ENCODE measurements around the gene ELP2. TPM values are rescaled to one million over a fixed set of nuclear protein-coding genes. Genes with fewer than 3 reads are reported as not detected.
"Not testable (repeated sequence)": the region's sequence is repeated elsewhere in the genome, so short reads cannot be mapped to it uniquely, and the experiment has no call there.

Gene ELP2
- total RNA-seq, 1 experiment from 2014 or later: 96.4 TPM

DNA sequence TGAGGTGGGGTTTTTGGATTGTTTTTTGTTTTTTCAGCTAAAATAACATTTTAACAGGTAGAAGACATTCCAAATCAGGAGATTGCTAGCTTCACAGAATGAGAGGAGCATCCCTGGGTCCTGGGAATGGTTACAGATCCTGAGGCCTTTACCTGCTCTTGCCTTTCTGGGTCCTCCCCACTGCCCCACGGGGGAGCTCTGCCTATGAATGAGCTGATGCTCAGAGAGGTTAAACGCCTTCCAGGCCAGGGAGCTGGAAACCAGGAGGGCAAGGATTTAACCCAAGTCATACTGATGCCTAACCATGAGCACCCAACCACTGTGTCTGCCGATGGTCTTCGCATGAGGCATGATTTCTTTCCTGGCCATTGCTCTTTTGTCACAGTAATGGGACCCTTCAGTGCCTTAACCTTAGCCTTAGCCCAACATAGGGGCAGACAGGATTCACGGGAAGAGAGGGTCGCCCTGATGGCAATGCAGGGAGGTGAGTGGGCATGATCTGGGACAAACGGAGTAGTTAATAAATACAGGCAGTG, 73.7 kb downstream of the ELP2 start:
- in situ Hi-C loops (cut with HindIII; ENCODE audit: low sequenced_read_pairs): no loop called here
- no peak for DNase-seq (ENCODE audit: low spot score)

GRCh38 chr18:36205166-36205565, 75.5 kb downstream of the ELP2 start:
- in situ Hi-C loops (cut with HindIII; ENCODE audit: low sequenced_read_pairs): no loop called here
- no peak for DNase-seq (ENCODE audit: low spot score)

DNA sequence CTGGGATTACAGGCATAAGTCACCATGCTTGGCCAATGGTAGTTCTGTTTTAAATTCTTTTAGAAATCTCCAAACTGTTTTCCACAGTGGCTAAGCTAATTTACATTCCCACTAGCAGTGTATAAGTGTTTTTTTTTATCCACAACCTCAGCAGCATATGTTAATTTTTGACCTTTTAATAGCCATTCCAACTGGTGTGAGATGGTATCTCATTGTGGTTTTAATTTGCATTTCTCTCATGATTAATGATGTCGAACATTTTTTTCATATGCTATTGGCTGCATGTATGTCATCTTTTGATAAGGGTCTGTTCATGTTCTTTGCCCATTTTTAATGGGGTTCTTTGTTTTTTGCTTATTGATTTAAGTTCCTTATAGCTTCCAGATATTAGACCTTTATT, 77.6 kb downstream of the ELP2 start:
- no peak for DNase-seq (ENCODE audit: low spot score)
- in situ Hi-C loops (cut with HindIII; ENCODE audit: low sequenced_read_pairs): no loop called here

DNA sequence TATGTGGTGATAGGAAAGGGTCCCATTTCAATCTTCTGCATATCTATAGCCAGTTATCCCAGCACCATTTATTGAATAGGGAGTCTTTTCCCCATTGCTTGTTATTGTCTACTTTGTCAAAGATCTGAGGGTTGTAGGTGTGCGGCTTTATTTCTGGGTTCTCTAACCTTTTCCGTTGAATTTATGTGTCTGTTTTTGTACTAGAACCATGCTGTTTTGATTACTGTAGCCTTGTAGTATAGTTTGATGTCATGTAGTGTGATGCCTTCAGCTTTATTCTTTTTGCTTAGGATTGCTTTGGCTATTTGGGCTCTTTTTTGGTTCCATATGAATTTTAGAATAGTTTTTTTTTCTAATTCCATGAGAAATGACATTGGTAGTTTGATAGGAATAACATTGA, 78.3 kb downstream of the ELP2 start:
- in situ Hi-C loops (cut with HindIII; ENCODE audit: low sequenced_read_pairs); DNase-seq (ENCODE audit: low spot score): not testable (repeated sequence)

DNA sequence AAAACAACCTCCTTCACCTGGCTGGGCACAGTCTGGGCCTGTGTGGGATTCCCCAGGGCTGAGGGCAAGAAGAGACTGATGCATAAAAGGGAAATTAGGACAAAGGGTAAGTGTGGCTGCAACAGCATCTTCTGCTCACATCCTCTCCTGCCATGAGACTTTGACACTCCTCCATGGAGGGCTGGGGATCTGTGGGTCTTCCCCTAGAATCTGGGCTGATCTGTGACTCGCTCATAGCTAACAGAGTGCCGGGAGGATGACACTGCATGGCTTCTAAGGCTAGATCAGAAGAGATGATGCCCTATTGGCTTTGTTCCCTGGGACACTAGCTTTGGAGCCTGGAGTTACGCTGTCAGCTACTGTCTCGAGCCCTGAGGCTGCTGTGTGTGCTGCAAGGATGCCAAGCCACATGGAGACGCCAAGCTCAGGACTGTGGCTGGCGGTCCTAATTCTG, 81.9 kb downstream of the ELP2 start:
- DNase-seq (ENCODE audit: low spot score): no peak
- in situ Hi-C loops (cut with HindIII; ENCODE audit: low sequenced_read_pairs): no loop called here

GRCh38 chr18:36212301-36213171, 82.8 kb downstream of the ELP2 start:
- in situ Hi-C loops (cut with HindIII; ENCODE audit: low sequenced_read_pairs): no loop called here
- no peak for DNase-seq (ENCODE audit: low spot score)

DNA sequence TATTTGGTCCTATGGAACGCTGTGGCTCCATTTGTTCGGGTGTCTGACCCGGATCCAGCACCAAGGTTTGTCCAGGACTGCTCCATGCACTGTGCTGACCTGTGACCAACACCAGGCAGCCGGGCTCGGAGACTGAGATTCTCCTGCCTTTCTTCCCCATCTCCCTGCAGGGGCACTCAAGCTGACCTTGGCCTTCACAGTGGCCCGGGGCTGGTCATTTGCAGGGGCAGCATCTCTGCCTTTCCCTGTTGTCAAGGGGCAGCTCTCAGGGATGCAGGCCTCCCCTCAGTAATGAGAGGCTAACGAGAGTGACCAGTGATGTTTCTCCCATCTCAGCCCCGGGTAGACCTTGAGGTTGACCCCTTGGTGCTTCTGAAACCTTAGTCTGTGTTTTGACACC, 85.1 kb downstream of the ELP2 start:
- in situ Hi-C loops (cut with HindIII; ENCODE audit: low sequenced_read_pairs): no loop called here
- no peak for DNase-seq (ENCODE audit: low spot score)

DNA sequence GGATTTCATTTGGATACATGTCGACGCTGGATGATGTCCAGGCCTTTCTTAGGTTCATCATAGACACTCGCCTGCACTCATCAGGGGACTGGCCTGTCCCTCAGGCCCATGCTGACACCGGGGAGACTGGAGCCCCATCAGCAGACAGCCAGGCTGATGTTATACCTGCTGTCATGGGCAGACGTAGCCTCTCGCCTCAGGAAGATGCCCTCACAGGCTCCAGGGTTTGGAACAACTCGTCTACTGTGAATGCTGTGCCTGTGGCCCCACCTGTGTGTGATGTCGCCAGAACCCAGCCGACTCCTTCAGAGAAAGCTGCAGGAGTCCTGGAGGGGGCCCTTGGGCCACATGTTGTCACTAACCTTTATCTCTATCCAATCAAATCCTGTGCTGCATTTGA, 85.9 kb downstream of the ELP2 start:
- in situ Hi-C loops (cut with HindIII; ENCODE audit: low sequenced_read_pairs): no loop called here
- DNase-seq (ENCODE audit: low spot score): no peak

DNA sequence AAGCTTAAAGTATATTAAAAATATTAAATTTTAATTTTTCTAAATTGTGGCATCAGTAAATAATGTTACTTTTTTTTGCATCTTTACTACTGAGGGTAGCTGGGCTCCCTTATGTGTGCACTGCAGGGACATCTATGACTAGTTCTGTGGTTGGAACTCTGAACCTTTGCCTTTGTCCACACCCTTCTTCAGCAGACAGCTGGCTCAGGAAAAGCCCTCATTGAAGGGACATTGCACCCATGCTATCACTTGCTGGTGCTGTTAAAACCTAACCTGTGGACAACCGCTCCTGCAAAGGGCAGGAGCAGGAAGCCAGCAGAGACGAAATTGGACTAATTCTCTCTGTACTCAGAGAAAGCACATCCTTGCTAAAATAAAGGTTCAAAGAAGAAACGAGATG, 87.6 kb downstream of the ELP2 start:
- no peak for DNase-seq (ENCODE audit: low spot score)
- in situ Hi-C loops (cut with HindIII; ENCODE audit: low sequenced_read_pairs): no loop called here

DNA sequence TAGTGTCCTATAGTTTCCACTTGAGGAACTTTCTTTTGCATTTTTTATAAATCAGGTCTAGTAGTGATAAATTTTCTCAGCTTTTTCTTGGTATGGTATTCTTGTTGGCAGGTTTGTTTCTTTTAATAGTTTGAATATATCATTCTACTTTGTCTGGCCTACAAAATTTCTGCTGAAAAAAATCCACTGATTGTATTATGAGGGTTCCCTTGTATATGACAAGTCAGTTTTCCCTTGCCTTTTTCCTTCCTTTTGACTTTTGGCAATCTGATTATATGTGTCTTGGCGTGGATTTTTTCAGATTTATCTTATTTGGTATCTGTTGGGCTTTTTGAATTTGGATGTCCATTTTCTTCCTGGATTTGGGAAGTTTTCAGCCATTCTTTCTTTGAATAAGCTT, 99.5 kb downstream of the ELP2 start:
- in situ Hi-C loops (cut with HindIII; ENCODE audit: low sequenced_read_pairs): no loop called here
- DNase-seq (ENCODE audit: low spot score): no peak

Other genes starting within 250 kb of the ELP2 start
- gene RPRD1A, start 62.3 kb upstream of the ELP2 start, total RNA-seq (2014; rRNA removed; shearing (Covaris generic)): 47.4 and 56.8 TPM in 2 replicates
- 53.5 and 69.7 TPM in 2 replicates for gene SLC39A6, start 559 bp upstream of the ELP2 start, total RNA-seq (2014; rRNA removed; shearing (Covaris generic))
- gene MOCOS, start 57.6 kb downstream of the ELP2 start, total RNA-seq (2014; rRNA removed; shearing (Covaris generic)): not detected in 2 replicates
- 0.03 TPM in 1 of 2 replicates, not detected in the other for gene FHOD3, start 167.8 kb downstream of the ELP2 start, total RNA-seq (2014; rRNA removed; shearing (Covaris generic))